GM12878 (cell line): ENCODE measurements around the gene TBC1D25. TPM values are rescaled to one million over a fixed set of nuclear protein-coding genes. Genes with fewer than 3 reads are reported as not detected.

Source experiments
- ATAC-seq: fragments of 200-7000 bp; cut with Tn5 transposase; 3 replicates; pipeline ENCODE4 v1.9.1; 2020; ENCODE audit warnings: mild to moderate bottlenecking, moderate library complexity
- BruUV-seq: library from RNA; stranded (reverse); fragments of 400-500 nt; replicated peaks from 2 replicates; lab custom pipeline; 2021; lab: Mats Ljungman, UMichigan
- CTCF ChIA-PET: fragments of 300-600 bp; sonication (Branson Sonifier 250); formaldehyde crosslinking; extraction: SDS; loops from one replicate; lab custom pipeline; 2021; ENCODE audit warnings: inconsistent platforms; lab: Yijun Ruan, JAX
- POLR2A ChIA-PET: fragments of 350-600 bp; formaldehyde crosslinking; extraction: SDS; loops from one replicate; lab custom pipeline; 2021; ENCODE audit warnings: inconsistent platforms; lab: Charles Lee
- RAD21 ChIA-PET: fragments of 300-600 bp; sonication (Branson Sonifier 250); formaldehyde crosslinking; loops from one replicate; lab custom pipeline; 2023; ENCODE audit warnings: antibody characterized with exemption; ENCODE audit not compliant: unreplicated experiment; lab: Charles Lee
- SMC1A ChIA-PET: fragments of 300-600 bp; sonication (Branson Sonifier 250); formaldehyde crosslinking; loops from one replicate; lab custom pipeline; 2023; ENCODE audit not compliant: unreplicated experiment, uncharacterized antibody; lab: Charles Lee
- DNase-seq: peaks from one replicate; pipeline ENCODE4 v3.0.0-alpha.2; 2011; ENCODE audit warnings: low read depth, low spot score
- FAIRE-seq: peaks from 3 replicates; lab custom pipeline; 2011; peaks lifted over from hg19 to GRCh38; lab: Jason Lieb, UNC
- H2AFZ ChIP-seq: 2 replicates; pipeline ENCODE4 v1.6.0; 2011; ENCODE audit warnings: low read depth, low read length, control low read depth; ENCODE audit not compliant: control insufficient read depth
- H3K27ac ChIP-seq: 2 replicates; pipeline ENCODE4 v1.5.1; 2011; ENCODE audit warnings: control low read depth; ENCODE audit not compliant: control insufficient read depth, insufficient read depth
- H3K27me3 ChIP-seq, 2 experiments: replicated peaks in 1 of 2; 2 replicates each; pipeline versions ENCODE4 v1.6.0 to v1.6.1; 2011; ENCODE audit warnings: low read length in 1 of 2; ENCODE audit not compliant: control insufficient read depth in 2 of 2, insufficient read depth in 2 of 2
- H3K36me3 ChIP-seq, 2 experiments: 2 replicates each; pipeline ENCODE4 v1.5.1; 2011; ENCODE audit warnings: low read length in 1 of 2; ENCODE audit not compliant: control insufficient read depth in 2 of 2, insufficient read depth in 2 of 2
- H3K4me1 ChIP-seq: 2 replicates; pipeline ENCODE4 v1.6.1; 2011; ENCODE audit warnings: mild to moderate bottlenecking, low read length, moderate library complexity, mixed read lengths; ENCODE audit not compliant: control insufficient read depth, insufficient read depth
- H3K4me2 ChIP-seq: 2 replicates; pipeline ENCODE4 v1.6.0; 2011; ENCODE audit warnings: control low read depth; ENCODE audit not compliant: control insufficient read depth, insufficient read depth
- H3K4me3 ChIP-seq: fragments of 200-600 bp; sonication (generic); 2 replicates; pipeline ENCODE4 v1.5.1; 2016
- H3K79me2 ChIP-seq: 2 replicates; pipeline ENCODE4 v1.6.0; 2011; ENCODE audit warnings: low read length; ENCODE audit not compliant: control insufficient read depth, insufficient read depth
- H3K9ac ChIP-seq: 2 replicates; pipeline ENCODE4 v1.8.0; 2011; ENCODE audit warnings: low read length, control low read depth, mixed read lengths; ENCODE audit not compliant: control insufficient read depth, insufficient read depth
- H3K9me3 ChIP-seq: replicated peaks from 3 replicates; pipeline ENCODE4 v1.5.1; 2011; ENCODE audit warnings: mild to moderate bottlenecking, low read length; ENCODE audit not compliant: control insufficient read depth, insufficient read depth
- H4K20me1 ChIP-seq: 2 replicates; pipeline ENCODE4 v1.6.0; 2011; ENCODE audit not compliant: control insufficient read depth, insufficient read depth
- ATF2 ChIP-seq: IDR thresholded peaks from 2 replicates; pipeline ENCODE4 v1.6.1; 2012; ENCODE audit warnings: low read length, inconsistent platforms
- ATF7 ChIP-seq: fragments of 450-650 bp; IDR thresholded peaks from 2 replicates; pipeline ENCODE4 v1.6.1; 2016; ENCODE audit warnings: low read depth, mild to moderate bottlenecking
- BACH1 ChIP-seq: fragments of 450-650 bp; IDR thresholded peaks from 2 replicates; pipeline ENCODE4 v1.6.1; 2017; ENCODE audit warnings: mild to moderate bottlenecking, borderline replicate concordance
- ESRRA ChIP-seq: IDR thresholded peaks from 2 replicates; pipeline ENCODE4 v1.6.1; 2012; ENCODE audit warnings: mild to moderate bottlenecking, low read length, improper control_type of control experiment
- IKZF2 ChIP-seq, 2 experiments: fragments of 450-650 bp; IDR thresholded peaks; 2 replicates each; pipeline ENCODE4 v1.6.1; 2017; ENCODE audit warnings: mild to moderate bottlenecking in 2 of 2, moderate library complexity in 2 of 2
- IRF3 ChIP-seq: fragments of 450-650 bp; IDR thresholded peaks from 2 replicates; pipeline ENCODE4 v1.6.1; 2014; ENCODE audit warnings: mild to moderate bottlenecking
- KLF5 ChIP-seq: fragments of 450-650 bp; IDR thresholded peaks from 2 replicates; pipeline ENCODE4 v1.6.1; 2014; ENCODE audit warnings: mild to moderate bottlenecking; ENCODE audit not compliant: partially characterized antibody
- PAX5 ChIP-seq: IDR thresholded peaks from 2 replicates; pipeline ENCODE4 v1.6.1; 2011; ENCODE audit warnings: low read depth, low read length, borderline replicate concordance
- PML ChIP-seq: IDR thresholded peaks from 2 replicates; pipeline ENCODE4 v1.6.1; 2012; ENCODE audit warnings: low read length, inconsistent platforms
- POU2F2 ChIP-seq: IDR thresholded peaks from 3 replicates; pipeline ENCODE4 v1.6.1; 2011; ENCODE audit warnings: low read depth, mild to moderate bottlenecking, low read length, borderline replicate concordance
- RCOR1 ChIP-seq: conservative IDR thresholded peaks from 2 replicates; pipeline ENCODE4 v1.6.1; 2012; ENCODE audit warnings: low read depth, low read length, improper control_type of control experiment
- RFX5 ChIP-seq: IDR thresholded peaks from 2 replicates; pipeline ENCODE4 v1.6.1; 2011; ENCODE audit warnings: low read depth, low read length, improper control_type of control experiment
- SIN3A ChIP-seq: IDR thresholded peaks from 2 replicates; pipeline ENCODE4 v1.6.1; 2012; ENCODE audit warnings: low read depth, low read length, improper control_type of control experiment
- STAT1 ChIP-seq: fragments of 450-650 bp; conservative IDR thresholded peaks from 2 replicates; pipeline ENCODE4 v1.6.1; 2014; ENCODE audit warnings: antibody characterized with exemption, mild to moderate bottlenecking
- TAF1 ChIP-seq: IDR thresholded peaks from 2 replicates; pipeline ENCODE4 v1.6.1; 2011; ENCODE audit warnings: mild to moderate bottlenecking, low read depth, low read length, borderline replicate concordance
- WRNIP1 ChIP-seq: IDR thresholded peaks from 2 replicates; pipeline ENCODE4 v1.6.1; 2011; ENCODE audit warnings: low read depth, low read length, improper control_type of control experiment, borderline replicate concordance
- YBX1 ChIP-seq: fragments of 450-650 bp; IDR thresholded peaks from 2 replicates; pipeline ENCODE4 v1.6.1; 2016; ENCODE audit warnings: antibody characterized with exemption
- ZBTB33 ChIP-seq: fragments of 450-650 bp; IDR thresholded peaks from 2 replicates; pipeline ENCODE4 v1.6.1; 2017; ENCODE audit warnings: mild to moderate bottlenecking
- ZBTB4 ChIP-seq: fragments of 450-650 bp; formaldehyde crosslinking; IDR thresholded peaks from 2 replicates; pipeline ENCODE4 v1.4.0; 2022; ENCODE audit warnings: mild to moderate bottlenecking, moderate library complexity
- ZSCAN29 ChIP-seq: fragments of 450-650 bp; IDR thresholded peaks from 2 replicates; pipeline ENCODE4 v1.6.1; 2017; ENCODE audit warnings: mild to moderate bottlenecking, moderate library complexity
- WGBS: methylation state at CpG from one replicate; pipeline ENCODE4 v1.1.6; 2016; ENCODE audit warnings: low lambda C conversion rate; ENCODE audit not compliant: insufficient replicate concordance, insufficient coverage; ENCODE audit errors: missing lambda C conversion rate; 5-methylcytosine and 5-hydroxymethylcytosine counted together
- in situ Hi-C: fragments of 300-500 bp; cut with MboI; formaldehyde crosslinking; loops from 9 replicates; pipeline ENCODE4 v1.14.3; 2018; ENCODE audit warnings: mixed read lengths
- intact Hi-C: fragments of 100-400 bp; cut with micrococcal nuclease; formaldehyde crosslinking; loops from one replicate; pipeline ENCODE4 v1.14.2; 2022; ENCODE audit not compliant: unreplicated experiment
- polyA plus RNA-seq, 11 experiments: library from polyadenylated mRNA; depleted of rRNA in 4 of 11; unstranded in 6 of 11; stranded (reverse) in 5 of 11; fragments of >200 nt; fragmentation: Nextera tagmentation in 4 of 11; fragmentation: Illumina TruSeq in 1 of 11; extraction: Ambion mirVana in 4 of 11; extraction: Trizol in 1 of 11; gene quantifications; 1 replicate in 1 of 11; 2 replicates in 10 of 11; pipeline versions ENCODE4 v1.2.1 to v1.2.3, GENCODE V29; 2011 to 2016; ENCODE audit warnings: inconsistent platforms in 2 of 11, missing spikeins in 2 of 11, low read depth in 1 of 11
- total RNA-seq, 4 experiments: library from RNA; depleted of rRNA in 3 of 4; stranded (reverse); fragments of >200 nt in 3 of 4; fragmentation: Illumina TruSeq in 1 of 4; extraction: Trizol in 1 of 4; gene quantifications; 2 replicates each; pipeline versions ENCODE4 v1.2.1 to v1.2.3, GENCODE V29; 2013 to 2021

Gene TBC1D25
- total and polyA plus RNA-seq, 10 of the 15 experiments (the other 5 are each of a cell fraction or from before 2014, with no cell fraction given), result 0.79 to 17.3 (median 10.0) TPM

- Histone ChIP-seq H3K27ac (no peak overlapping the region), H3K4me3 (no peak overlapping the region), H3K79me2 (peaks cover 3% of the 10 kb centered on the region), H3K4me2 (no peak overlapping the region), H3K4me1 (peaks cover 7% of the 10 kb centered on the region; the same call in 1 of the 2 replicates), H4K20me1 (no peaks in the 10 kb centered on the region), H3K9me3 (no peaks in the 10 kb centered on the region), H2AFZ (no peak overlapping the region), H3K9ac (no peak overlapping the region), H3K27me3 (no peaks in the 10 kb centered on the region), H3K36me3 (no peaks in the 10 kb centered on the region)
- TF ChIP-seq ZBTB33, result no peak
- TF ChIP-seq WRNIP1, result no peak
- TF ChIP-seq POU2F2, result no peak
- no peak for TF ChIP-seq YBX1
- TF ChIP-seq TAF1, result no peak
- TF ChIP-seq SIN3A, result no peak
- TF ChIP-seq ZSCAN29, result no peak
- no peak for TF ChIP-seq PML
- no peak for TF ChIP-seq KLF5
- no peak for TF ChIP-seq STAT1
- TF ChIP-seq ATF7, result no peak
- TF ChIP-seq ESRRA, result no peak
- TF ChIP-seq IRF3, result no peak
- TF ChIP-seq RFX5, result no peak
- no peak for TF ChIP-seq RCOR1
- TF ChIP-seq PAX5, result no peak
- no peak for TF ChIP-seq BACH1
- TF ChIP-seq ATF2, result no peak
- TF ChIP-seq ZBTB4 (CRISPR knock-in tag), result no peak
- no peak for TF ChIP-seq IKZF2 (IDR thresholded peaks at IDR 0.05)
- in situ Hi-C loops (no loop called here), intact Hi-C loops (no loop called here)
- ChIA-PET CTCF (no interaction called here), POLR2A (no interaction called here), RAD21 (no interaction called here), SMC1A (no interaction called here)
- no peak for ATAC-seq
- 49% methylated on average over 5 of the region's 5 CpGs for WGBS
- no peak for DNase-seq
- no peak for FAIRE-seq
- BruUV-seq, result no TSS peak
Observed at GRCh38 chrX:48516987-48517386, 22.5 kb upstream of the TBC1D25 start.
